GM08714 (cell line): Measurements from ENCODE around the gene SLIT3.

Experiments
- H3K4me3 ChIP-seq: fragments of 200-500 bp; sonication (Bioruptor generic); 2 replicates; pipeline ENCODE4 v1.5.1; 2014; ENCODE audit warnings: mild to moderate bottlenecking, low read length, inconsistent platforms
- ZNF274 ChIP-seq: IDR thresholded peaks from 2 replicates; pipeline ENCODE4 v1.6.1; 2012; ENCODE audit warnings: mild to moderate bottlenecking, low read depth, low read length

SLIT3 gene

GRCh38 chr5:168974082-168974481 is 326.9 kb downstream of the SLIT3 start:
- TF ChIP-seq ZNF274, result no peak
- H3K4me3 ChIP-seq, result no peak overlapping the region

GRCh38 chr5:168972731-168973130 is 328.2 kb downstream of the SLIT3 start:
- TF ChIP-seq ZNF274, result no peak
- no peak overlapping the region for H3K4me3 ChIP-seq

DNA sequence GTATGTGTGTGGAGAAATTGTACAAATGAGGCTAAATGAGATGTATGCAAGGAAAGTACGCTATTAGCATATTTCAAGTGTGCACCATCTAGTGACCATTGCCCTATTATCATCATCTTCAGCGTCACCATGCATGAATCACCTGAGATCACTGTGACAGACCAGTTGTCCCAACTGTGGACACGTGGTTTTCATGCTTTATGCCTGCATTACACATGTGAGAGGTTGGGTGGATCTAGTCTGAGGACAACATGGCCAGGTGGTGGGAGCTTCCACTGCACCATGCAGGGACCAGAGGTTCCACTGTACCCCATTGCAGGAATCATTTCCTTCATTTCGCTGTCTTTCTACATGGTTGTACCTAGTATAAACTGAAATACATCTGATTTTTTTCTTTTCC is 329.8 kb downstream of the SLIT3 start:
- no peak for TF ChIP-seq ZNF274
- H3K4me3 ChIP-seq, result no peak overlapping the region

DNA sequence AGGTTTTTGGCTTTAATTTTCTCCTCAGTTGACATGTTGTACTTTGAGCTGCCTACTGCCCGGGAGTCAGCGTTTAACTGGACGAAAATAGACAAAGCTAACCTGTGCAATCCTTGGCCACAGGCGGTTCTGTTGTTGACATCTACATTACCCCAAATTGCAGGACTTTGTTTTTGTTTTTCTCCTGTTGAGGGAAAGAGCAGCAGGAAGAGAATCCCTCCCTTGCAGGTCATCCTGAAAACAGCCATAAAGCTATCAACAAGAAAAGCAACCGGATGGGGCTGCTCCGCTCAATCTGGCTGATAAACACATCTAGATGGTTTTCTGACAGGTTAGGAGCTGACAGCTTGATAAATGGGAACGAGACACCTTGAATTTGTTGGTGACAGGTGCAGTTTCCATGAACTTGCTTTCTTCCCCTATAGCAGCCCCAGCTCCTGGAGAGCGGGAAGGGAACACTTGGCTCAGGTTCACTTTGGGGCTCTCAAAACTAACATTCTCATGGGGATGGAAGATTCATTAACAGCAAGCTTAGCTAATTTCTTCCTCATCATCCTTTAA is 331.5 kb downstream of the SLIT3 start:
- no peak overlapping the region for H3K4me3 ChIP-seq
- TF ChIP-seq ZNF274, result no peak

- no peak for TF ChIP-seq ZNF274
- H3K4me3 ChIP-seq, result no peak overlapping the region
Measured at GRCh38 chr5:168967882-168968620, 332.9 kb downstream of the SLIT3 start.

DNA sequence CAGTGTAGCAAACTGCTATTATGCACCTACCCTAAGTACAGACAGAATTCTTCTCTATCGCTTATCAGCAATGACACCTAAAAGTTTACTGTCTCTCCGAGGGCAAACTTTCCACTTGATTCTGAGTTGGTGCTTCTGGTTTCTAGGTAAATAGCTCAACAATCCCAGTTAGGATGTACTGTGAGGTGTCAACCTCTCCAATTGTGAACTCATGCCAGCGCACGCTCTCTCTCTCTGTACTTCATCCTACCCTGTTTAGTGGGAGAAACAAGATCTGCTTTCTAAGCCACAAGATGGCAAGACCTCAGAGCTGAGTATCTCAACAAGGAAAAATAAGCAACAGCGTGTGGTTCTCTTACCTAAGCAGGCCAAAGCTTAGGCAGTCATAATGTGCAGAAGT is 335.3 kb downstream of the SLIT3 start:
- H3K4me3 ChIP-seq, result no peak overlapping the region
- TF ChIP-seq ZNF274, result no peak

DNA sequence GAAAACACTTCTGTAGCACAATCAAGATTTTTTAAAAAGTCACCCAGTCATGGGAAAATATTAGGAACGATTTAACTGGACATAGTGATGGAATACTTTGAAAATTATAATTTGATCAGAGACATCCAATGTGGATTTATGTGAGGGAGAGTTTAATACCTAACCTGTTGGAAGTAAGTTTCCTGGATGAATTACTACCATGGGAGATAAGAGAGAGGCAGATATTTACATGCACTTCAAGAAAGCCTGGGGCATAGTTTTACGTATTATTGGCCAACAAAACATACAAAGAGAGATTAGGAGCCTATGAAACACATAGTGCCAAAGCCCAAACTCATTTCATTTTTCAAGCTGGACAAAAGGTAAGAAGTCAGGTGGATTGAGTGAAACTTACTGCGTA is 336.8 kb downstream of the SLIT3 start:
- TF ChIP-seq ZNF274, result no peak

DNA sequence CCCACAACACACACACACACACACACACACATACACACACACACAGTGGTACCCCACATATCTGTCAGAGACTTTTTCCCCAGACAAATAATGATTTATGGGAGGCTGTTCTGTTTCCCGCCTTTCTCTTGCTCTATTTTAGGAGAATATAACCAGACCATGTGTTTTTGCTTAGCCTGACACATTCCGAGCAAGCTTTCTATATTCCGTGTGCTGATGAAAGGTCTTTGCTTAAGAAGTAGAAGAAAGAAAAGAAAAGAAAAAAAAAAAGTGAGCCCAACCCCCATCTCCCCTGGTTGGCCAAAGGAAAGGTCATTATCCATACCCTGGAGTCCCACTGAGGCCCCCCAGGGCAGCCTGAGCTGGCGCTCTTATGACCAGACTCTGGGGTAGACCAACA is 338.6 kb downstream of the SLIT3 start:
- no peak overlapping the region for H3K4me3 ChIP-seq
- no peak for TF ChIP-seq ZNF274

More for the DNA sequence above, 336.8 kb downstream of the SLIT3 start:
- no peak overlapping the region for H3K4me3 ChIP-seq

- no peak for TF ChIP-seq ZNF274
- H3K4me3 ChIP-seq, result no peak overlapping the region
Measured at GRCh38 chr5:168961681-168962080, 339.3 kb downstream of the SLIT3 start.

GRCh38 chr5:168960497-168960896 is 340.4 kb downstream of the SLIT3 start:
- no peak overlapping the region for H3K4me3 ChIP-seq
- TF ChIP-seq ZNF274, result no peak

DNA sequence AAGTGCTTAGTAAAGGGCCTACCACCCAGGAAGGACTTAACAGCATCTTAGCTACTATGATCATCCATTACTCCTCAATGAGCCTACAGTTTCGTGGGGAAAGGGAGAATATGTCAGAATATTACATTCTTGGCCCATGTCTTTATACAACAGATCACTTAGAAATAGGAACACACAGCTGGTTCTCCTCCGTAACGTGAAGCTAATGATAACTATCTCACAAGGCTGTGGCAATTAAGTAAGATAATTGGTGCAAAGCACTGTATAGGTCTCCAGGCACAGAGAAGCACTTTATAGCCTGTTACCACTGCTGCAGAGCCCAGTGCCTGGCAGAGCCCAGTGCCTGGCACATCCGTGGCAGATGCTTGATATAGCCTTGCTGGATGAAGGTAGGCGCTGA is 347.6 kb downstream of the SLIT3 start:
- H3K4me3 ChIP-seq, result no peak overlapping the region
- TF ChIP-seq ZNF274, result no peak

GRCh38 chr5:168952196-168952595 is 348.7 kb downstream of the SLIT3 start:
- no peak for TF ChIP-seq ZNF274
- no peak overlapping the region for H3K4me3 ChIP-seq

GRCh38 chr5:168951769-168952168 is 349.2 kb downstream of the SLIT3 start:
- TF ChIP-seq ZNF274, result no peak
- no peak overlapping the region for H3K4me3 ChIP-seq

- no peak overlapping the region for H3K4me3 ChIP-seq
- no peak for TF ChIP-seq ZNF274
Measured at GRCh38 chr5:168951356-168951755, 349.6 kb downstream of the SLIT3 start.

DNA sequence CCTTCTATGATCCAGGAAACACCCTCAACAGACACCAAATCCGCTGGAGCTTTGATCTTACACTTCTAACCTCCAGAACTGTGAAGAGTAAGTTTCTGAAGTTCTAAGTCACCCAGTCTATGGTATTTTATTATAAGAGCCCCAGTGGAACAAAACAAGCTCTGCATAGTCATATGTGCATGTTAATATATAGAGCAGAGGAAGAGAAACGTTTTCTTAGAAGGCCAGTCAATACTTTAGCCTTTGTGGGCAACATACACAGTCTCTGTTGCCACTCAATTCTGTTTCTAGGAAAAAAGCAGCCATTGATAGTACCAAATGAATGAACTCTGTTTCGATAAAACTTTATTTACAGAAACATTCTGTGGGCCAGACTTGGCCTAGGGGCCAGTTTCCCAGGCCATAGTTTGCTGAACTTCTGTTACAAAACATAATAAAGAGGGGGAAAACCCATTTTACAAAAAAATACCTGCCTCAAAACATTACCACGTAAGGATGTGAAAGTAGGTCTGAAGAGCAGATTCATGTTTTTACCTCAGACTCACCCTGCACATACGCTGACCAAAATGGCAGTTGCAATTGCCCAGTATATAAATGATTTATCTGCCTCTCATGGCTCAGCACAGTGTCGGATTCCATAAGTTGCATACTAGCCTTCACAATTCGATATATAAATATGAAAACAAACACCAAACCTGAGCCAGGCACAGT is 350.5 kb downstream of the SLIT3 start:
- H3K4me3 ChIP-seq, result no peak overlapping the region
- TF ChIP-seq ZNF274, result no peak
